GM21423 (cell line): ENCODE data around the gene AGBL1.

ENCODE experiments used
- ATAC-seq: cut with Tn5 transposase; IDR thresholded peaks from one replicate; pipeline ENCODE4 v1.9.1; 2021; ENCODE audit warnings: mild to moderate bottlenecking, moderate library complexity; ENCODE audit not compliant: unreplicated experiment

Gene AGBL1

GRCh38 chr15:86772369-86773059, 692.8 kb downstream of the AGBL1 start:
- ATAC-seq: no peak

GRCh38 chr15:86773736-86774135, 694.1 kb downstream of the AGBL1 start:
- no peak for ATAC-seq

GRCh38 chr15:86776145-86776544, 696.5 kb downstream of the AGBL1 start:
- ATAC-seq: no peak

DNA sequence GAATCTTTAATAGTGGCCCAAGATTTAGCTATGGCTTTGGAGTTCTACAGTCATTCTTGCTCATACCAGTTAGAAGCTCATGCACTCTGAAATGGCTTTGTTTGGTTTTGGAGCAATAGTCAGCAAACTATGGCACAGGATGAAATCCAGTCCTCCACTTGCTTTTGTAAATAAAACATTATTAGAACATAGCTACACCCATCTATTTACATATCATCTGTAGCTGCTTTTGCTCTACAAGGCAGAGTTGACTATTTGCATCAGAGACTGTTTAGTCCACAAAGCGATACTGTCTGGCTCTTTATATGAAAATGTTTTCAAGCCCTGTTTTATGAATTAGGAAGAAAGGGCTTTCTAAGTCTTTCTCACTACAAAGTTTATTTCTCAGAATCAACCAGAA, 716.9 kb downstream of the AGBL1 start:
- no peak for ATAC-seq

GRCh38 chr15:86797135-86797534, 717.5 kb downstream of the AGBL1 start:
- ATAC-seq: no peak

DNA sequence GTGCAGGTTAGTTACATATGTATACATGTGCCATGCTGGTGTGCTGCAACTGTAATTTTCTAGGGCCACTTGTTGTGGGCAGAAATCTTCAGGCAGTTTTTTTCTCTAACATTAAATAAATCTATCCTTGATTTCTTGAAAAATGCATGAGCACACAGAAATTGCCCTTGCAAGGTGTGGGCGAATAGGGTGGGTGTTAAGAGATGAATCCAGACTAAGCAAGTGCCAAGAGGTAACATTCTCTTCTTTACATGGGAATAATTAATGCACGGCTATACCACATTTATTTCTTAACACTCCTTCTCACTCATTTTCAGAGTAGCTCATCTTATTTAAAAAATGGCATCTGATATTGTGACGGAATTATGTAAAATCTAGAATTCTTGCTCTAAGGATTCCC, 719.6 kb downstream of the AGBL1 start:
- no peak for ATAC-seq

DNA sequence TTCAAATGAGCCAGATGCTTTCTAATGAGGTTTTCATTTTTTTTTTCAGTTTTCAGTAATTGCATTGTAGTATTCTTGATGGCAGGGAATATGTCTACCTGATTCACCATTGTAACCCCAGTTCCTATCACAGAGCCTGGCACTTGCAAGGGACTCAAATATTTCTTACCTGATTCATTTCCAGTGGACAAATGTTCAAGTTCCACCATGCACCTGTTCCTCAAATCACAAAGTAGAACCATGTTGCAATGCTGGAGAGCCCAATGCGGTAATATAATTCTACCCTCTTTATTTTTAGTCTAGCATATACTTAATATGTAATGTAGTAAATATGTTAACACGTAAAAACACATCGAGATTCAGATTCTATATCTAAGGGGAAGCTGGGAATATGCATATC, 722.6 kb downstream of the AGBL1 start:
- ATAC-seq: no peak

- ATAC-seq: no peak
These were observed 724.7 kb downstream of the AGBL1 start for GRCh38 chr15:86804406-86804805.

GRCh38 chr15:86810329-86810728, 730.7 kb downstream of the AGBL1 start:
- ATAC-seq: no peak

GRCh38 chr15:86813892-86814291, 734.2 kb downstream of the AGBL1 start:
- ATAC-seq: no peak

DNA sequence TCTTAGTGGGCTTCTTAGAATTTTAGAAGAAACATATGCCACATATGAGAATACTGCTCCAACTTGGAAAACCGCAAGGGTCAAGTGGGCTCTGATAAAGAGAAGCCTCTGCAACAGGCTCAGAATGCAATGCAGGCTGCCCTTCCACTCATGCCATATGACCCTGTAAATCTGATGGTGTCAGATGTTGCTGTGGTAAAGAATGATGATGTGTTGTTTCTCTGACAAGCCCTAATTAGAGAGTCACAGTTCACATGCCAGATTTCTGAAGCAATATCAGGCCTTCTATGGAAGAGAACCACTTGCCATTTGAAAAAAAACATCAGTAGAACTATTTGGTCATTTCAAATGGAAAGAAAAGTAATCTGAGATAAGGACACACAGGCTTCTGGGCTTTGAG, 749.6 kb downstream of the AGBL1 start:
- ATAC-seq: no peak

DNA sequence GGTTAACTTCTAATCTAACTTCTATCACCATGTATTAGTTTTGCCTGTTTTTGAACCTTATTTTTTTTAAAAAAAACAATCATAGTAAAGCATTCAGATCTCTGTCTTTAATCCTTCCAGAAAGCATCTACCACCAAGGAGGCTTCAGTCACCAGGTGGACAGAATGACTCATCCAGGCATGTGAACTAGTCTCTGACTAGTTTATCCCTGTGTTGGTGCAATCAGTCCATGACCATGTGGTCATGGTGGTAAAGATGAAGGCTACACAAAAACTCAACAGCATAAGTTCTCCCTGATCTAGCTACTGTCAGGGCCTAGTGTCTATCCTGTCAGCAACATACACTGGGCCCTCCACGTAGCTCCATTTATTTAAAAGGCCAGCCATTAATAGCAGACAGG, 750.6 kb downstream of the AGBL1 start:
- ATAC-seq: no peak

DNA sequence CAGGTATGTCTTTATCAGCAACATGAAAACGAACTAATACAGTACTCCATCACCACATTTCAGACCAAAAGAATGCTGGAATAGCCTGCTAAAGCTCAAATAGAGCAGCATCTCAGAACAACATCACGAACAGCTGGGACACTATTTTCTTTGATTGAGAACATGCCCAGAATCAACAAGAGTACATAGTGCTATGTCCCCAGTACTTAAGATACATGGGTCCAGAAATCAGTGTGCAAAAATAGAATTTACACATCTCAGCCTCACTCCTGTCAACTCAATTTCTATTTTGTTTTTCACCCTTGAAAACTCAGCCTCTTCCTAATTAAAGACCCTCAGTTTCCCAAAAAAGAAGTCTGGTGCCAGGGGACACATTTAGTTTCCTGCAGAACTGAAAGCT, 753.9 kb downstream of the AGBL1 start:
- no peak for ATAC-seq

DNA sequence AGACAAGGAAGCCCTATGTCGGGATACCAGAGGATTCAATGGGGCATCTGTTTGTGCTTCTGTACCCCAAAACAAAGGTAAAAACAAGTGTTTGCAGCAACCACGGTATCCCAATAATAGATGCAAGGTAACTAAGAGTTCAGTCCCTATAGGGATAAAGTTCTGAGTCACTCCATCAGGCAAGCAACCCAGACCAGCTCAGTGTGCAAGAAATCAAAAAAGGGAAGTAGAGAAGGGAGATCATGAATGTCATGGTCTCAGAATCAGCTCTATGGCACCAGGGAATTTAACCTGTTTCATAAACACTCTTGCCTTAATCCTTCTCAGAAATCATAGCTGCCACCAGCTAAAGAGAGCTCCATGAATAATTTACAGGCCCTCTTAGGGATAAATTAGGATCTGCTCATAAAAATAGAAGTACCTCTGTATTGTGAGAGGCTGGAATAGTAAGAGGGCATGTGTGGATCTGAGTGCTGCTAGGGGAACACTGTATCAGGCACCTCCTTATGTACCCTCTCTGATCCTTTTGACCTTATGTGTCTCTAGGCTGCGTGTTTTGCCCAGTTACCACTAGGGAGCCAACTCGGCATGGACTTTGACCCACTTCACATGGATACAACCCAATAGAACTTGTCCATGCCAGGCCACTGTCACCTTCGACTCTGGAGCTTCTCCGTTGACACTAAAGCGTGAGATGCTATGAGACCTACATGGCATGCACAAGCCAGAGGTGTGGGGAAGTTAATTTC, 754.6 kb downstream of the AGBL1 start:
- ATAC-seq: no peak

DNA sequence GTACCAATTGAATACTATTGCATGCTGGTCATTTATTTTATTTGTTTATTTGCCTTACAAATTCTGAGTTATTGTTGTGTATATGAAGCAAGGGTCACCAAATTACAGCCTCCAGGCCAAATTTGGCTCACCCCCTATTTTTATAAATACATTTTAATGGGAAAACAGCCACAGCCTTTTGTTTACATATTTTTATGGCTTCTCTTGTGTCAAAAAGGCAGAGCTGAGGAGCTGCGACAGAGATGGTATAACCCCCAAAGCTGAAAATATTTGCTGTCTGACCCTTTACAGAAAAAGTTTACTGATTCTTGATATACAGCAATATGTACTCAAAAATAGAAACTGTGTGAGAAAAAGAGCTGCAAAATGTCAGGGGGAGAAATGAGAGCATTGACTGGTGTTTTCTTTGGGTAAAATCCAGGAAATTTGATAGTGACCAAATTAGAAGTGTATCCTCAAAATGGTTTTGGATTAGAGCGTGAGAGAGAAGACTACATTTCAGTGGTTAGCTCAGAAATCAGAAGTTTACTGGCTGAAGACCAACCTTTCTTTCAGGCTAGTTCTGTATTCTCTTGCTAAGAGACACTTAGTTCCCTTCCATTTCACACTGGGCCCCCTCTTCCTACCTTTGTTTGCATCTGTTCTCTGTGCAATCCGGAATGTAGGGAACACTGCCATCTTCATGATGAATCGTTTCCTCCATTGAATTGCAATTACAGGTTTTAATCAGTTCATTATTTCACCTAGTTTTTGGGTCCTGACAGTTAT, 757.8 kb downstream of the AGBL1 start:
- no peak for ATAC-seq

DNA sequence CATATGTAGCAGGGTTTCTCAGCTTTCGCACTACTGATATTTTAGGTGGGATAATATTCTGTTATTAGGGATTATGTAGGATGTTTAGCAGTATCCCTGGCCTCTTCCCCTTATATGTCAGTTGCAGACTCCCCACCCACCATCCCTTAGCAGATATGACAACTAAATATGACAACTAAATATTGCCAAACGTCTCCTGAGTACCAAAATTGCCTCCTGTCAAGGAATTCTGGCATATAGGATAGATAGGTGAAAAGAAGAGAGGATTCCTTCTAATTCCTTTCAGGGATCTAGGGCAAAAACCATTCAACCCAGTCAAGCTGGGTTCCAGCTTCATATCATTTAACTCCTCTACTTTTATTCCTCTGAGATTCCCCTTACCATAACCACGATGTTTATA, 759.8 kb downstream of the AGBL1 start:
- no peak for ATAC-seq

DNA sequence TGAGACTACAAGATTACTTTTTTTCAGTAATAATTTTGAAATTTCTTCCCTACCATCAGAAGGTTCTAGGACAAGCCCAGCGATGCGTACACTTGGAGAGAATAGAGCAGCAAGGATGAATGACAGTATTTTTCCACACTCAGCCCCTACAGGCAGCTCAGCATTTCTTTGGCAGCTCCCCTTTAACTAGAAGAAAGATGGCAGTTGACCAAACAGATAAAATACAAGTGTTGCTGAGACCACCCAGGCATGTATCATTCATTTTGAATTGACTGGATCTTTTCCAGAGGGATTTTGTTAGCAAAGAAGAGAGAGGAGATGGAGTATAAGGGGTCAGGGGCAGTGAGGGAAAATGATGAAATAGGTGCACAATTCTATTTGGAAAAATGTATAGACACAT, 761.3 kb downstream of the AGBL1 start:
- no peak for ATAC-seq

DNA sequence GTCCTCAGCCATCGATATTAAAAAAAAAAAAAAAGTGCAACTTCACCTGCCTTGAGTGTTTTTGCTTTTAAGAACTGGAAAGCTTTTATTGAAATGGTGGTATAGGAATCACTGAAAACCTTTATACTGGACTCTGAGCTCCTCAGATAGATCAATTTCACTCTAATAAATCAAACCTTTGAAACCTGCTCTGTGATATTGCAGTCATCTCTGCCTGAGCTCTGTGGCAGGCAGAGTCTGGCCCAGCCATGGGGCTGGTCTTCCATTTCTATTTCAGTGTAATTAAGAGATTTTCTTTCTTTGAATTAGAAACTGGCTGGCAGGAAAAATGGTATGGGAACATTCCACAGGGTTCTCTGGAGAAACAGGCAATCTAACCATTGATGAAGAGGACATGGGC, 762.5 kb downstream of the AGBL1 start:
- no peak for ATAC-seq

DNA sequence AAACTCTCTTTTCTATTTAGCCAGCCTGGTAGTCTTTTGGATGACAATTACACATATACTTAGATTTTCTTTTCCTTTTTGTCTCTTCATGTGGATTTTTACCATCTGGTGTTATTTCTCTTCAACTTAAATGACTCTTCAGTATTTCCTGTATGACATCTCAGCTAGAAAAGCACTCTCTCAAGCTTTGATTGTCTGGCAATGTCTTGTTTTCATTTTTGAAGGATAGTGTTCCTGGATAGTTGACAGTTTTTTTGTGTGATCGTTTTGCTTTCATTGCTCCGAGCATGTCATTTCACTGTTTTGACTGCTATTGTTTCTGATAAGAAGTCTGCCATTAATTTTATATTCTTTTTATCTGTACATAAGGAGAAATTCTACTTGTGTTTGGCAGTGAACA, 766.4 kb downstream of the AGBL1 start:
- ATAC-seq: no peak

GRCh38 chr15:86849136-86849535, 769.5 kb downstream of the AGBL1 start:
- ATAC-seq: no peak

DNA sequence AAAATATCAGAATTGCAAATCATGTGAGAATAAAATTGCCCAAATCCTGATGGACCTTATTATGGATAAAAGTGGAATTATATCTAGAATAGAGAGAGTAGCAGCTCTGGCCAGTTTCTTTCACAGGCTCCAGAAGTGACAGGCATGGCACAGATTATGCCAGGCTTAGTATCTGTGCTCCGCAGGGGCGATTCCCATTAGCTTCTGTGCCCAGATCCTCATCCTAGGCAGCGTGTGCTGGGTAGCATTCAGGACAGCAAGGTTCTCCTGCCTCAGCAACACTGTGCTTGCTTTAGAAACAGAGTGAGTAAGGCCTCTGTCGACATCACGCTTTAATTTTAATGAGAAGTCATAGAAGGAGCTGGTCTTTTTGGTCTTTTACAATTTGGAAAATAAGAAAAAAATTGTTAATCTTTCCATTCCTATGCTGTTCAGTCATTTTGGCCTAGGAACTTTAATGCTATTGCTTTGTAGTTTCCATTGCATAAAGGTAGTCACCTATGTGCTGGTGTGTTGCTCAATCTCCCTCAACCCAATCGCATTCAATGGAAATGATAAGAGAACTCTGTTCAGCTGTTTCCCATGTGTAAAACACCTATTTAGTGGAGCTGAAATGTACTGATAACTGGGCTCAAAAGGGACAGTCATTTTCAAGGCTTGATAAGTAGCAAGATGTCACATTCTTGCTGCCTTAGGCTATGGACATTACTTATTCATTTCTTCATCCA, 770.1 kb downstream of the AGBL1 start:
- ATAC-seq: no peak
